SK-N-DZ (cell line): ENCODE results near the gene CRPPA.
"Not testable (repeated sequence)": the region's sequence is repeated elsewhere in the genome, so short reads cannot be mapped to it uniquely, and the experiment has no call there.

ENCODE experiments used
- DNase-seq: peaks from one replicate; pipeline ENCODE4 v3.0.0-alpha.2; 2015; ENCODE audit warnings: low spot score
- small RNA-seq, 2 experiments: library from RNA; depleted of rRNA; stranded (forward); fragments of <200 nt; gene quantifications; one replicate each; pipeline ENCODE3, GENCODE V24; 2014

Gene CRPPA

GRCh38 chr7:16397501-16398145, 23.7 kb downstream of the CRPPA start:
- DNase-seq = no peak

DNA sequence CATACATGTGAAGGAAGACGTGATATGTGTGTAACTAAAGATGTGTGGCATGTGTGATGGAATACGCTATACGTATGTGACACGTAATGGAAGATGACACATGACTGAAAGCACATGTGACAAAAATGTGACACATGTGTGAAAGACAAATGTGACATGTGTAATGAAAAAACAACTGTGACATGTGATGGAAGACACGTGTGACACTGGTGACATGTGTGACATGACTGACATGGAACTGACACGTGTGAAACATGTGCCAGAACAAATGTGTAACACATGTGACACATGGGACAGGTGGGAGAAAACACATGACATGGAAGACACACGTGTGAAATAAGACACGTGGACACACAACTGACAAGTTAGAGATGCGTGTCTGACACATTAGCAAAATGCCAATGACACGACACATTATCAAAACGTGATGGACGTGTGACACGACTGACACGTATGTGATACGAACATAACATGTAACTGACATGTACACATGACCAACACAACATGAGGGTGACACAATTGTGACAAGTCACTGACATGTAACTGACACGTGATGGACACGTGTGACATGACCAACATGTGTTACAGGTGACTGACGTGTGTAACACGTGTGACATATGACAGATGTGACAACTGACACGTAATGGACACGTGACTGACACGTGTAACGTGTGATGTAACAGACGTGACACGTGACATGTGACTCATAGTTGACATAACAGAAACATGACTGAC, 24.4 kb downstream of the CRPPA start:
- no peak for DNase-seq

- no peak for DNase-seq
These were observed 26.2 kb downstream of the CRPPA start for GRCh38 chr7:16395121-16395520.

DNA sequence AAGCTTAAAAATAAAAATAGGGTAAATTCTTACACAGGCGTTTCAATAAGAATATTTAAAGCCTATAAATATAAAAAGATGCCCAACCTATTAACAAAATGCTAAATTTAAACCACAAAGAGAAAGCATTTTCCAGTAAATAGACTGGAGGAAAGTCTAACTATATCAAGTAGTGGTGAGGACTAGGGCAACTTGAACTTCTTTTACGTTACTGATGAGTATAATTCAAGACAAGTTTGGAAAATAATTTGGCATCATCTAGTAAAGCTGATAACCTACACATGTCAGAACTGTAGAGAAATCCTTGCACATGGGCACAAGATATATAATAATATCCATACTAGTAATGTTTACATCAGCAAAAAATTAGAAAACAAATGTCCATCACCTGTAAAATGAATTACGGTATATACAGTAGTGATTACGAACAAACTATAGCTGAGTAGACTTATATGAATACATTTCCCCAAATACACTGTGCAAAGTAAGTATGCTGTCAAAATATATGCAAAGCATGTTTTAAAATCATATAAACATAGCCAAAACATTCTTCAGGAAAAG, 27.4 kb downstream of the CRPPA start:
- DNase-seq = no peak

- no peak for DNase-seq
These were observed 28.3 kb downstream of the CRPPA start for GRCh38 chr7:16392990-16393523.

GRCh38 chr7:16383786-16384185, 37.6 kb downstream of the CRPPA start:
- not testable (repeated sequence) for DNase-seq

- DNase-seq = not testable (repeated sequence)
These were observed 38.2 kb downstream of the CRPPA start for GRCh38 chr7:16383103-16383502.

Small RNA genes lying within 50 kb of the gene (small RNA-seq; reads per million reads assigned to genes)
- 0 reads per million in 2 experiments for gene AC005014.3
